CD14-positive monocyte (primary cell): ENCODE measurements around the gene TECPR2. TPM values are rescaled to one million over a fixed set of nuclear protein-coding genes. Genes with fewer than 3 reads are reported as not detected.

Experiments
- DNase-seq, 3 donors: peaks; one replicate each; pipeline ENCODE4 v3.0.0-alpha.2; 2011 to 2022
- H2AFZ ChIP-seq: 2 replicates; pipeline ENCODE4 v1.6.0; 2012; ENCODE audit warnings: mild to moderate bottlenecking, low read depth, low read length, inconsistent platforms; ENCODE audit not compliant: insufficient read depth, poor library complexity, severe bottlenecking
- H3K27ac ChIP-seq, 2 donors: 1 replicate in 1 of 2; 2 replicates in 1 of 2; pipeline ENCODE4 v1.5.1; 2012 to 2013; ENCODE audit warnings: low read length in 2 of 2, control low read depth in 1 of 2, inconsistent platforms in 1 of 2, low read depth in 1 of 2, mild to moderate bottlenecking in 1 of 2
- H3K27me3 ChIP-seq, 2 donors: one replicate each; pipeline versions ENCODE4 v1.6.0 to v1.6.1; 2011 to 2013; ENCODE audit warnings: low read length in 2 of 2; ENCODE audit not compliant: control insufficient read depth in 2 of 2, insufficient read depth in 2 of 2
- H3K36me3 ChIP-seq, 2 donors: replicated peaks in 1 of 2; 1 replicate in 1 of 2; 2 replicates in 1 of 2; pipeline versions ENCODE4 v1.5.1 to v1.6.1; 2012 to 2013; ENCODE audit warnings: low read length in 2 of 2, control low read depth in 1 of 2, inconsistent platforms in 1 of 2, mild to moderate bottlenecking in 1 of 2; ENCODE audit not compliant: insufficient read depth in 2 of 2, control insufficient read depth in 1 of 2
- H3K4me1 ChIP-seq, 2 donors: 1 replicate in 1 of 2; 2 replicates in 1 of 2; pipeline versions ENCODE4 v1.5.1 to v1.6.1; 2012 to 2013; ENCODE audit warnings: low read length in 2 of 2, control low read depth in 1 of 2, inconsistent platforms in 1 of 2, mild to moderate bottlenecking in 1 of 2, moderate library complexity in 1 of 2; ENCODE audit not compliant: insufficient read depth in 2 of 2, control insufficient read depth in 1 of 2
- H3K4me2 ChIP-seq: replicated peaks from 2 replicates; pipeline ENCODE3; 2012; ENCODE audit warnings: low read length, moderate library complexity, mild to moderate bottlenecking; ENCODE audit not compliant: poor library complexity, severe bottlenecking; ENCODE audit errors: extremely low read depth
- H3K4me3 ChIP-seq, 3 experiments: fragments of 200-600 bp in 1 of 3; sonication (generic) in 1 of 3; replicated peaks in 1 of 3; 1 replicate in 2 of 3; 2 replicates in 1 of 3; pipeline ENCODE4 v1.5.1; 2011 to 2013; ENCODE audit warnings: low read length in 3 of 3, mild to moderate bottlenecking in 3 of 3, control low read depth in 2 of 3, low read depth in 2 of 3, inconsistent platforms in 1 of 3, moderate library complexity in 1 of 3
- H3K79me2 ChIP-seq: 2 replicates; pipeline ENCODE4 v1.6.0; 2012; ENCODE audit warnings: mild to moderate bottlenecking, control low read depth, inconsistent platforms, low read length, moderate library complexity; ENCODE audit not compliant: insufficient read depth
- H3K9ac ChIP-seq: 2 replicates; pipeline ENCODE4 v1.6.0; 2017; ENCODE audit warnings: low read length, mild to moderate bottlenecking; ENCODE audit not compliant: insufficient read depth, poor library complexity, severe bottlenecking
- H3K9me3 ChIP-seq, 2 donors: replicated peaks in 1 of 2; 1 replicate in 1 of 2; 2 replicates in 1 of 2; pipeline versions ENCODE4 v1.5.1 to v1.6.1; 2012 to 2013; ENCODE audit warnings: low read length in 2 of 2, control low read depth in 1 of 2; ENCODE audit not compliant: control insufficient read depth in 1 of 2, insufficient read depth in 1 of 2
- H4K20me1 ChIP-seq: 2 replicates; pipeline ENCODE4 v1.6.0; 2012; ENCODE audit warnings: mild to moderate bottlenecking, low read length, control low read depth, moderate library complexity; ENCODE audit not compliant: insufficient read depth
- H3K27ac Mint-ChIP-seq, 7 donors: one replicate each; pipeline ENCODE4 v1.8.0; 2020; ENCODE audit warnings: mild to moderate bottlenecking in 7 of 7, mixed read lengths in 7 of 7, moderate library complexity in 6 of 7, inconsistent platforms in 2 of 7
- H3K27me3 Mint-ChIP-seq, 3 donors: one replicate each; pipeline ENCODE4 v1.8.0; 2021 to 2022; ENCODE audit warnings: low read depth in 3 of 3, mild to moderate bottlenecking in 3 of 3, mixed read lengths in 3 of 3, moderate library complexity in 3 of 3, inconsistent platforms in 1 of 3
- H3K36me3 Mint-ChIP-seq, 2 donors: one replicate each; pipeline ENCODE4 v1.8.0; 2020; ENCODE audit warnings: mixed read lengths in 2 of 2, inconsistent platforms in 1 of 2, mild to moderate bottlenecking in 1 of 2
- H3K4me1 Mint-ChIP-seq: one replicate; pipeline ENCODE4 v1.8.0; 2020; ENCODE audit warnings: mild to moderate bottlenecking, mixed read lengths
- H3K4me3 Mint-ChIP-seq, 2 donors: one replicate each; pipeline ENCODE4 v1.8.0; 2020; ENCODE audit warnings: mild to moderate bottlenecking in 2 of 2, mixed read lengths in 2 of 2, moderate library complexity in 1 of 2
- H3K9me3 Mint-ChIP-seq, 7 donors: one replicate each; pipeline ENCODE4 v1.8.0; 2020 to 2022; ENCODE audit warnings: mixed read lengths in 7 of 7, mild to moderate bottlenecking in 6 of 7, moderate library complexity in 6 of 7, inconsistent platforms in 2 of 7
- WGBS: methylation state at CpG from one replicate; pipeline ENCODE4 v1.1.5; 2013; ENCODE audit warnings: missing lambda C conversion rate; ENCODE audit not compliant: insufficient coverage; 5-methylcytosine and 5-hydroxymethylcytosine counted together
- intact Hi-C, 2 donors: fragments of 100-400 bp; cut with micrococcal nuclease; formaldehyde crosslinking; loops; one replicate each; pipeline versions ENCODE4 v1.15.0 to v1.15.1; 2023
- polyA plus RNA-seq, 3 donors: library from polyadenylated mRNA; depleted of rRNA in 1 of 3; unstranded in 2 of 3; stranded (reverse) in 1 of 3; fragments of 300-500 nt in 2 of 3; fragments of >200 nt in 1 of 3; fragmentation: Illumina TruSeq in 2 of 3; gene quantifications; 1 replicate in 2 of 3; 2 replicates in 1 of 3; pipeline ENCODE4 v1.2.3, GENCODE V29; 2012 to 2021
- TF ChIP-seq, protein P1 (sequence below): fragments of 200-600 bp; IDR thresholded peaks from one replicate; pipeline ENCODE4 v1.8.0; 2022; ENCODE audit warnings: antibody characterized with exemption, mild to moderate bottlenecking

TECPR2 gene
- polyA plus RNA-seq, 3 donors, result 2.8 to 10.4 (median 6.4) TPM

- peaks cover 0 to 4% (median 0%) of the 10 kb centered on the region in 7 donors for H3K9me3 Mint-ChIP-seq
- intact Hi-C loops, result no loop called here
These were observed 175.3 kb downstream of the TECPR2 start for GRCh38 chr14:102537981-102538601.

DNA sequence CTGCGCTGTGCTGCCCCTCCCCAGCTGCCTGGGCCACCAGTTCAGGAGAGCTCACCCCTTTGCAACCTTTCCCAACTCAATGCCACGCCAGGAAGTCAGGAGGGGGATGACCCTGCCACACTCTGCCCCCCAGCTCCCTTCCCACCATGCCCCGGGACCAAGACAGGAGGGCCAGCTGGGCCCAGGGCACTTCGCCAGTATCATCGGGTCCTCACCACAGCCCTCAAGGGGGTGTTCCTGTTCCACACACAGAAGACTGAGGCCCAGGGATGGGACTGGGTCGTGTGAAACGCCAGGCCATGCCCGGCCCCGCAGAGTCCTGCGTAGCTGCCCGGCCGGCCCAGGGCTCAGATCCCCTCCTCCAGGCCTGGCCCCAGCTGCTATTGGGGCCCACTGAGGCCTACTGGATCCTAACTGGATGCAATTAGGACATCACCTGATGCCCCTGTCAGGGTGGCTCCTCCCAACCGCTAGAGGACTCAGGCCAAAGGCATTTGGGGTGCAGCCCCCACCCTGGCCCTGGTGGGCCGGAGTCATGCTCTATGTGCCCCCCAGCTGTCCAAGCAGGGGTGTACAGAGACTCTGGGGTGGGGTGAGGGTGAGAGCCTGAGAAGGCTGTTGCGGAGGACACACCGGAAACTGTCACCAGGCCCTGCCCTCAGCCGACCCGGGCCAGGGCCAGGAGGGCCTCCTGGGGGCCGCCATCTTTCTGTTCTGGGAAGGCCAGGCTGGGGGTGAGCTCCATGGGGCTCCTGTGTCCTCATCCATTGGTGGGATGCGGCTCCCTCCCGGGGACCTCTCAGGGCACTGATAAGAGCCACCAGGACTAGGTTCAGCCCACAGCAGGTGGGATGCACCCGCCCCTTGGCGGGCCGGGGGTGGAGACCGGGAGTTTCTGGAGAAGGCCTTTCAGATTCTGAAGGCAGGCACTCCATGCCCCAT lies 176.1 kb downstream of the TECPR2 start:
- TF ChIP-seq, protein P1, sequence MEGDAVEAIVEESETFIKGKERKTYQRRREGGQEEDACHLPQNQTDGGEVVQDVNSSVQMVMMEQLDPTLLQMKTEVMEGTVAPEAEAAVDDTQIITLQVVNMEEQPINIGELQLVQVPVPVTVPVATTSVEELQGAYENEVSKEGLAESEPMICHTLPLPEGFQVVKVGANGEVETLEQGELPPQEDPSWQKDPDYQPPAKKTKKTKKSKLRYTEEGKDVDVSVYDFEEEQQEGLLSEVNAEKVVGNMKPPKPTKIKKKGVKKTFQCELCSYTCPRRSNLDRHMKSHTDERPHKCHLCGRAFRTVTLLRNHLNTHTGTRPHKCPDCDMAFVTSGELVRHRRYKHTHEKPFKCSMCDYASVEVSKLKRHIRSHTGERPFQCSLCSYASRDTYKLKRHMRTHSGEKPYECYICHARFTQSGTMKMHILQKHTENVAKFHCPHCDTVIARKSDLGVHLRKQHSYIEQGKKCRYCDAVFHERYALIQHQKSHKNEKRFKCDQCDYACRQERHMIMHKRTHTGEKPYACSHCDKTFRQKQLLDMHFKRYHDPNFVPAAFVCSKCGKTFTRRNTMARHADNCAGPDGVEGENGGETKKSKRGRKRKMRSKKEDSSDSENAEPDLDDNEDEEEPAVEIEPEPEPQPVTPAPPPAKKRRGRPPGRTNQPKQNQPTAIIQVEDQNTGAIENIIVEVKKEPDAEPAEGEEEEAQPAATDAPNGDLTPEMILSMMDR, result no peak
- 56% methylated on average over 25 of the region's 25 CpGs for WGBS
- Histone ChIP-seq H3K4me2 (no peak overlapping the region), H3K36me3 (no peaks in the 10 kb centered on the region), H4K20me1 (no peaks in the 10 kb centered on the region), H3K27ac (no peak overlapping the region), H3K9ac (peak overlapping the region; percentile 8), H3K79me2 (no peaks in the 10 kb centered on the region), H3K4me3 (no peak overlapping the region), H3K27me3 (peaks cover 0 to 12% of the 10 kb centered on the region in 2 donors), H3K9me3 (no peaks in the 10 kb centered on the region), H2AFZ (no peak overlapping the region), H3K4me1 (peaks cover 0 to 4% of the 10 kb centered on the region in 2 donors)
- no peak overlapping the region for H3K4me3 Mint-ChIP-seq
- H3K27me3 Mint-ChIP-seq, result peaks cover 13 to 22% (median 16%) of the 10 kb centered on the region in 3 donors
- peak overlapping the region in 1 of 7 donors; percentile 81 for H3K27ac Mint-ChIP-seq
- DNase-seq, result no peak
- H3K9me3 Mint-ChIP-seq, result peaks cover 0 to 4% (median 0%) of the 10 kb centered on the region in 7 donors
- peaks cover 7% of the 10 kb centered on the region for H3K4me1 Mint-ChIP-seq
- intact Hi-C loops, result no loop called here
- H3K36me3 Mint-ChIP-seq, result peaks cover under 1 to 4% of the 10 kb centered on the region in 2 donors

More at GRCh38 chr14:102537981-102538601, 175.3 kb downstream of the TECPR2 start:
- Histone ChIP-seq H3K27ac (no peak overlapping the region), H4K20me1 (no peaks in the 10 kb centered on the region), H3K27me3 (peaks cover 0 to 4% of the 10 kb centered on the region in 2 donors), H2AFZ (no peak overlapping the region), H3K4me3 (no peak overlapping the region), H3K4me1 (peaks cover 0 to 4% of the 10 kb centered on the region in 2 donors), H3K9ac (no peak overlapping the region), H3K79me2 (no peaks in the 10 kb centered on the region), H3K4me2 (no peak overlapping the region), H3K9me3 (no peaks in the 10 kb centered on the region), H3K36me3 (no peaks in the 10 kb centered on the region)
- WGBS, result 90% methylated on average over 7 of the region's 15 CpGs
- H3K27ac Mint-ChIP-seq, result no peak overlapping the region
- no peak overlapping the region for H3K4me3 Mint-ChIP-seq
- peaks cover 0 to 3% of the 10 kb centered on the region in 2 donors for H3K36me3 Mint-ChIP-seq
- peaks cover 7% of the 10 kb centered on the region for H3K4me1 Mint-ChIP-seq
- TF ChIP-seq, protein P1, result no peak
- DNase-seq, result no peak
- peaks cover 6 to 14% (median 12%) of the 10 kb centered on the region in 3 donors for H3K27me3 Mint-ChIP-seq
